A549 (cell line): ENCODE measurements around the gene PER1.

Experiments
- CTCF ChIP-seq: fragments of >200 bp; sonication (Bioruptor Twin); formaldehyde crosslinking; IDR thresholded peaks from 3 replicates; pipeline ENCODE4 v1.5.1; 2016
- HOXA7 ChIP-seq: fragments of 250-450 bp; sonication (Bioruptor Pico); IDR thresholded peaks from 2 replicates; pipeline ENCODE4 v1.5.0; 2020; ENCODE audit warnings: mild to moderate bottlenecking, moderate library complexity
- MAFK ChIP-seq: fragments of 450-650 bp; IDR thresholded peaks from 2 replicates; pipeline ENCODE4 v1.6.1; 2014; ENCODE audit not compliant: partially characterized antibody
- POLR2A ChIP-seq: IDR thresholded peaks from 2 replicates; pipeline ENCODE4 v1.6.1; 2012; ENCODE audit warnings: mild to moderate bottlenecking, low read length
- RAD21 ChIP-seq, 2 experiments: fragments of >200 bp in 1 of 2; sonication (Bioruptor Twin) in 1 of 2; formaldehyde crosslinking in 1 of 2; IDR thresholded peaks in 1 of 2; conservative IDR thresholded peaks in 1 of 2; 2 replicates in 1 of 2; 3 replicates in 1 of 2; pipeline ENCODE4 v1.6.1; 2012 to 2018; ENCODE audit warnings: inconsistent platforms in 1 of 2

GRCh38 chr17:8155231-8155995 is 3.2 kb upstream of the PER1 start:
- TF ChIP-seq HOXA7 (peak; percentile 2; the same call in 1 of the 2 replicates), CTCF (no peak), POLR2A (no peak), RAD21 (conservative IDR thresholded peaks at IDR 0.05 in 1 of 2, IDR thresholded peaks at IDR 0.05 in 1 of 2) (no peak), MAFK (no peak)
